Hepatocyte (in vitro differentiated cells): ENCODE measurements around the gene OSBPL10. TPM values are rescaled to one million over a fixed set of nuclear protein-coding genes. Genes with fewer than 3 reads are reported as not detected.

Experiments
- DNase-seq: peaks from one replicate; pipeline ENCODE4 v3.0.0-alpha.2; 2016; ENCODE audit warnings: low spot score
- H2AFZ ChIP-seq: fragments of 200-600 bp; sonication (generic); 2 replicates; pipeline ENCODE4 v1.6.0; 2016; ENCODE audit warnings: antibody characterized with exemption, mild to moderate bottlenecking
- H3K27ac ChIP-seq: fragments of 200-600 bp; sonication (generic); 2 replicates; pipeline ENCODE4 v1.5.1; 2016; ENCODE audit warnings: mild to moderate bottlenecking
- H3K27me3 ChIP-seq: fragments of 200-600 bp; sonication (generic); 2 replicates; pipeline ENCODE4 v1.6.1; 2016
- H3K36me3 ChIP-seq: fragments of 200-600 bp; sonication (generic); replicated peaks from 2 replicates; pipeline ENCODE4 v1.5.1; 2016; ENCODE audit warnings: low read depth; ENCODE audit not compliant: insufficient read depth
- H3K4me1 ChIP-seq: fragments of 200-600 bp; sonication (generic); 2 replicates; pipeline ENCODE4 v1.5.1; 2016; ENCODE audit warnings: mild to moderate bottlenecking, moderate library complexity; ENCODE audit not compliant: insufficient read depth
- H3K4me2 ChIP-seq: fragments of 200-600 bp; sonication (generic); 2 replicates; pipeline ENCODE4 v1.6.0; 2016
- H3K4me3 ChIP-seq: fragments of 200-600 bp; sonication (generic); 2 replicates; pipeline ENCODE4 v1.5.1; 2016; ENCODE audit warnings: mild to moderate bottlenecking
- H3K79me2 ChIP-seq: fragments of 200-600 bp; sonication (generic); 2 replicates; pipeline ENCODE4 v1.6.0; 2017; ENCODE audit warnings: mild to moderate bottlenecking
- H3K9me2 ChIP-seq: fragments of 200-600 bp; sonication (generic); replicated peaks from 2 replicates; pipeline ENCODE4 v1.6.0; 2017; ENCODE audit warnings: mild to moderate bottlenecking; ENCODE audit not compliant: insufficient read depth
- H3K9me3 ChIP-seq: fragments of 200-600 bp; sonication (generic); 2 replicates; pipeline ENCODE4 v1.5.1; 2016; ENCODE audit warnings: low read depth, mild to moderate bottlenecking
- H4K20me1 ChIP-seq: fragments of 200-600 bp; sonication (generic); 2 replicates; pipeline ENCODE4 v1.6.0; 2016; ENCODE audit warnings: mild to moderate bottlenecking; ENCODE audit not compliant: insufficient read depth, poor library complexity, severe bottlenecking
- CTCF ChIP-seq: fragments of 200-600 bp; sonication (generic); IDR thresholded peaks from 2 replicates; pipeline ENCODE4 v1.5.1; 2016; ENCODE audit warnings: antibody characterized with exemption, mild to moderate bottlenecking; ENCODE audit not compliant: poor library complexity
- EZH2 ChIP-seq: fragments of 200-600 bp; sonication (generic); IDR thresholded peaks from 2 replicates; pipeline ENCODE4 v1.6.1; 2016; ENCODE audit warnings: antibody characterized with exemption, mild to moderate bottlenecking, borderline replicate concordance
- EZH2phosphoT487 ChIP-seq: fragments of 200-600 bp; sonication (generic); IDR thresholded peaks from one replicate; pipeline ENCODE4 v1.6.1; 2018; ENCODE audit warnings: antibody characterized with exemption, mild to moderate bottlenecking, low read depth, moderate library complexity; ENCODE audit not compliant: unreplicated experiment, severe bottlenecking
- WGBS: methylation state at CpG from one replicate; pipeline ENCODE4 v1.1.6; 2016; ENCODE audit warnings: low lambda C conversion rate; ENCODE audit errors: missing lambda C conversion rate; 5-methylcytosine and 5-hydroxymethylcytosine counted together
- polyA plus RNA-seq: library from polyadenylated mRNA; unstranded; fragments of >200 nt; fragmentation: Nextera tagmentation; extraction: Ambion mirVana; gene quantifications from 2 replicates; pipeline ENCODE4 v1.2.1, GENCODE V29; 2016
- total RNA-seq: library from RNA; depleted of rRNA; stranded (reverse); fragments of >200 nt; gene quantifications from 2 replicates; pipeline ENCODE4 v1.2.3, GENCODE V29; 2014

Gene OSBPL10
- total and polyA plus RNA-seq, 2 experiments from 2014 or later = 18.2 to 32.8 TPM

- 88% methylated on average over 10 of the region's 10 CpGs for WGBS
- Histone ChIP-seq H3K36me3 (no peaks in the 10 kb centered on the region), H3K79me2 (peaks cover 74% of the 10 kb centered on the region), H2AFZ (no peak overlapping the region), H3K27ac (no peak overlapping the region), H3K9me3 (no peaks in the 10 kb centered on the region), H3K27me3 (no peaks in the 10 kb centered on the region), H3K4me1 (peaks cover 5% of the 10 kb centered on the region), H3K4me3 (no peak overlapping the region), H3K9me2 (no peaks in the 10 kb centered on the region), H3K4me2 (no peak overlapping the region), H4K20me1 (no peaks in the 10 kb centered on the region)
- no peak for TF ChIP-seq EZH2phosphoT487
- no peak for TF ChIP-seq EZH2
- TF ChIP-seq CTCF = no peak
- no peak for DNase-seq
Measured at GRCh38 chr3:31946484-31947081, 34.5 kb downstream of the OSBPL10 start.

- H3K4me1 ChIP-seq = peaks cover 9% of the 10 kb centered on the region
- H3K36me3 ChIP-seq = no peaks in the 10 kb centered on the region
- no peak overlapping the region for H3K4me3 ChIP-seq
- H3K4me2 ChIP-seq = no peak overlapping the region
- DNase-seq = no peak
- no peaks in the 10 kb centered on the region for H3K9me2 ChIP-seq
- 91% methylated on average over 3 of the region's 3 CpGs for WGBS
- H2AFZ ChIP-seq = no peak overlapping the region
- TF ChIP-seq CTCF (no peak), EZH2phosphoT487 (no peak), EZH2 (no peak)
- no peaks in the 10 kb centered on the region for H4K20me1 ChIP-seq
- peaks cover 74% of the 10 kb centered on the region for H3K79me2 ChIP-seq
- H3K27me3 ChIP-seq = no peaks in the 10 kb centered on the region
- no peaks in the 10 kb centered on the region for H3K9me3 ChIP-seq
- no peak overlapping the region for H3K27ac ChIP-seq
Measured at GRCh38 chr3:31945738-31946052, 35.4 kb downstream of the OSBPL10 start.

GRCh38 chr3:31943041-31943440, 38.0 kb downstream of the OSBPL10 start:
- H4K20me1 ChIP-seq = no peaks in the 10 kb centered on the region
- no peak overlapping the region for H3K4me2 ChIP-seq
- H3K4me1 ChIP-seq = peaks cover 9% of the 10 kb centered on the region
- peaks cover 76% of the 10 kb centered on the region for H3K79me2 ChIP-seq
- H3K36me3 ChIP-seq = no peaks in the 10 kb centered on the region
- H3K4me3 ChIP-seq = no peak overlapping the region
- H3K9me3 ChIP-seq = no peaks in the 10 kb centered on the region
- H3K27ac ChIP-seq = no peak overlapping the region
- no peaks in the 10 kb centered on the region for H3K27me3 ChIP-seq
- no peak overlapping the region for H2AFZ ChIP-seq
- DNase-seq = no peak
- H3K9me2 ChIP-seq = no peaks in the 10 kb centered on the region
- no peak for TF ChIP-seq EZH2phosphoT487
- TF ChIP-seq EZH2 = no peak
- no peak for TF ChIP-seq CTCF

GRCh38 chr3:31942446-31942845, 38.6 kb downstream of the OSBPL10 start:
- Histone ChIP-seq H3K27ac (no peak overlapping the region), H4K20me1 (no peaks in the 10 kb centered on the region)
- WGBS = 100% methylated on average over 2 of the region's 2 CpGs

More at GRCh38 chr3:31942446-31942845, 38.6 kb downstream of the OSBPL10 start:
- Histone ChIP-seq H3K9me2 (no peaks in the 10 kb centered on the region), H3K27me3 (no peaks in the 10 kb centered on the region), H3K36me3 (no peaks in the 10 kb centered on the region), H2AFZ (no peak overlapping the region), H3K79me2 (peaks cover 78% of the 10 kb centered on the region), H3K4me2 (no peak overlapping the region), H3K9me3 (no peaks in the 10 kb centered on the region), H3K4me1 (peaks cover 8% of the 10 kb centered on the region), H3K4me3 (no peak overlapping the region)
- TF ChIP-seq CTCF = no peak
- no peak for TF ChIP-seq EZH2phosphoT487
- no peak for TF ChIP-seq EZH2
- DNase-seq = no peak
